GM21576 (cell line): Measurements from ENCODE around the gene ACADVL.
"Not testable (repeated sequence)": the region's sequence is repeated elsewhere in the genome, so short reads cannot be mapped to it uniquely, and the experiment has no call there.

Source experiments
- ATAC-seq: cut with Tn5 transposase; IDR thresholded peaks from one replicate; pipeline ENCODE4 v1.9.1; 2021; ENCODE audit warnings: mild to moderate bottlenecking, moderate library complexity; ENCODE audit not compliant: unreplicated experiment

The ACADVL gene

DNA sequence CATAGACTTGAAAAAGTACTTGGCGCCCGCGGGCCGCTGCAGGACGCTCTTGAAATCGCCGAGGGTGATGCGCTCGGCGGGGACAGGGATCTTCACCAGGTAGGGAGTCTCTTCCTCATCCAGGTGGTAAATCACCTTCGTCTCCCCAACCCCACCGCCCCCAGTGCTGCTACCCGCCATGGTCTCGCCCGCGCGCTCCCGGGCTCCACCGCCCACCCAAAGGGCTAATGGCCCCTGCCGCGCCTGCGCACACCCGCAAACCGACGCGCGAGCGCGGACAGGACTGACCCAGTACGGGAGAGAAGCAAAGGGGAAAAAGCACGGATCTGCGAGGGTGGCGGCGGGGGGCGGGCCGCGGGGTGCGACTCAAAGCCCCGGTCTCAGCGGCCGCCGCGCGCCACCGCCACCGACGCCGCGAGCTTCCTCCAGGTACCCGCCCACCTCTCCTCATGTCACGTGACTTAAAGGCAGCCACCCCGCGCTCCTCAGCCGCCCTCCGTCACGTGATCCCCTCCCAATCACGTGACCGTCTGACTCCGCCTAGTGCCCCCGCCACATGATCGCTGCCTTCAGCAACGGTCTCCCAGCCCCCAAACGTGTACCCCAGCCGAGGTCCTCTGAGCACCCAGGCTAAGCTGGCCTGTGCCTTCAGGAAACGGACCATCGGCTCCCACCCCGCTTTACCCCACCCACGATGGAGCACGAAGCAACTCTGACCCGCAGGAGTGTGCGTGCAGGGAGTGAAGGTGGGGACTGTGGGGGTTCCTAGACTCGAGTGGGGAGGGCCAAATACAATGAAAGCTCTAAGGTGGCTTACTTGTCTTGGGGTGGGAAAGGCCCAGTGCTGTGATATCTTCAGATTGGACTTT, 14.6 kb downstream of the ACADVL start, which contains the start of gene DVL2:
DVL2 (minus strand) TSS at position 435 of the 869 bp plus-strand sequence; CDS start at position 180, 255 bp downstream.
- peak; percentile 39 for ATAC-seq

DNA sequence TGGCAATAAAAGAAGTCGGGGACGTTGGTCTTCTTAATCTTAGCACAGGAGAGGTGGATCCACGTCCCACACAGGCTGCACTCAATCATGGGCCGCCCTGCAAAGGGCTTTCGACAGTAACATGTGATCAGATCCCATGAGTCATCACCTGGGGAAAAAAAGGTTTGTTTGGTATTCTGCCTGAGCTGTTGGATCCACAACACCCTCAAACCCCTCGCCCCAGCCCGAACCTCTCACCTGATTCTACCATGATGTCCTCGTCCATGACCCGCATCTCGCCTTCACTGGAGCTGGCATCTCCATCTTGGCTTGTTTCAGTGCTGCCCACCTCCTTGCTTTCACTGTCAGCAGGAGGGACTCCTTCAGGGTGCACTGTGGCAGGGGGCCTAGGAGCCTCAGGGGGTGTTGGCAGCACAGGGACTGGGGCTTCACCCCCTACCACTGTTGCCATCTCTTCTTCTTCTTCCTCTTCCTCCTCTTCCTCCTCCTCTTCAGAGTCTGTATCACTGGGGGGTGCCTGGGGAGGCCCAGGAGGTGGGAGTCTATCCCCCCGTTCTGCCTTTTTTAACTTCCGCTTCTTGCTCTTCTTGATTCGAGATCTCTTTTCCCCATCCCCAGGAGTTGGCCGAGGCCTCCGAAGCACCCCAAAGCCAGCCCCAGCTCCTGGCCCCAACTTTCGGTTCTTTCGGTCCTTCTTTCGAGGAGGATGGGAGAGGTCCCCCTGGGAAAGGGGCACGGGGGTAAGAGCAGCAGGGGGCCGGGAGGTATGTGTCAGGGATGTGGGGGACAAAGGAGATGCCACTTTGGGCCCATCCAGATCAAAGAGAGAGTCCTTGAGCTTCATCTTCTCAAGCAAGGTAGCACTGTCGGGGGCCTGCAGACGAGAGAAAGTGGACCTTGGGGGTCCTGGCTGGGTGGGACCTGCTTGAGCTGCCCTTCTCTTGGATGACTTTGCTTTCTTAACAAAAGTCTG, 16.2 kb downstream of the ACADVL start:
- ATAC-seq, result no peak

GRCh38 chr17:7236808-7237207, 17.1 kb downstream of the ACADVL start:
- no peak for ATAC-seq

- ATAC-seq, result no peak
Observed at GRCh38 chr17:7237266-7237760, 17.6 kb downstream of the ACADVL start.

DNA sequence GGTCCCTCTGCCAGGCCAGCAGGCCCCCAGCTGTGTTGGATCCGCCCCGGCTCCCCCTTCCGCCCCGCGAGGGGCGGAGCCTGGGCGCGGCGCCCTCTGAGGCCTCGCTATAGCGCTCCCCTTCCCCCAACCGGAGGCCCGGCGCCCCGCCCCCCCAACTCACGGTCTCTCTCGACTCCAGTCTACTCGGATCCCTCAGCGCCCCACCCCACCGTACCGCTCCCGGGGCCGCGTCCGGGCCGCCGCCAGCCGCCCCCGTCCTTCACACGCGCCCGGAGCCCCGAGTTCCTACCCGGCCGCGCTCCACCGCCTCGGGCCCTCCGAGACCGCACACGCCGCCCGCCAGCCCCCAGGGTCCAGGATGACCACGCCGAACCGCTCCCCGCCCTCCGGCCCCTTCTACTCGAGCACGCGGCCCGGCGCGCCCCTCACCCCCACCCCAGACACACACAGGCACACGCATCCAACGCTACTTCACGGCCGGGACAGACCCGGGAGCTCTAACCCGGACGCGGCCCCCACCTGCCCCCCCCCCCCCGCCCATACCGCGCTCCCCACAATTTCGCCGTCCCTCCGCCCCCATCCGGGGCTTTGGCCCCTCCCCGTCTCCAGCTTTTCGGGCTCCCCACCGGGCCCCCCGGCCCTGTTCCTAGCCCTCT, 18.2 kb downstream of the ACADVL start:
- ATAC-seq, result no peak

- ATAC-seq, result no peak
Observed at GRCh38 chr17:7238420-7239090, 18.8 kb downstream of the ACADVL start.

DNA sequence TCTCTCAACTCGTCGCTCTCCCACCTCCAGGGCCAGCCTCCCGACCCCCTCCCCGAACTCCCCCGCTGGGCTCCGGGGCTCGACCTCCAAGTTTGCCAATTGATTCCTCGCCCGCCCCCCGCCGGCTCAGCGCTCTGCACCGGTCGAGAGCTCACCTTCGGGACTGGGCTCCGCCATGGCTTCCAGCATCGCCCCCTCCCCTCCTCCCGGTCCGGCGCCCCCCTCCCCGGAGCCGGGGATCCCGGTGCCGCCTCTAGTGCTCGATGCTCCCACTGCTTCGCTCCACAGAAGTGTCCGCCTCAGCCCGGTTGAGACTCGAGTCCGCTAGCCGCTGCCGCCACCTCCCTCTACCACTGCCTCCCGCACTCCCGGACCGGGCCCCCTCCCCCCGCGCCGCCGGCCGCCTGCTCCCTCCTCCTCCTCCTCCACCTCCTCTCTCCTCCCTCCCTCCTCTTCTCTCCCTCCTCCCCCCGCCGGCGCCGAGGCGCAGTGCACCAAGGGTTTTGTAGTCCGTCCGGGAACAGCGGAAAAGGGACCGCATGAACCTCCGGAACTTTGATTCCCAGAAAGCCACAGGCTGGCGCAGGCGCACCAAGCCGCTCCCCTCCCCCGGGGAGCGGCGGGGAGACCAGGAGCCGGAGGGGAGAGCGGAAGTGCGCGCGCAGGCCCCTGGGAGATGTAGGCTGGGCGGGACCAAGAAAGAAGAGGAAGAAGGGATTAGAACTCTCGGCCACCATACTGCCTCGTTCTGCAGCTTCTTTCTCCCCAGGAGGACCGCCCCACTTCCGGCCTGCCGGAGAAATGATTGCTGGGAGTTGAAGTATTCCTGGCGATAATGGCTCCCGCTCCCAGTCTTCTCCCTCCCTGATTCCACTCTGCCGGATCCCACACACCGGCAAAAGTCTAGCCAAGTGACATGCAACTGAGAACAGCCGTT, 19.6 kb downstream of the ACADVL start, which contains the start of gene PHF23:
PHF23 (minus strand) TSS at position 367 of the 937 bp plus-strand sequence; CDS start at position 189, 178 bp downstream.
- peak; percentile 47 for ATAC-seq

GRCh38 chr17:7240375-7240774, 20.6 kb downstream of the ACADVL start:
- ATAC-seq, result no peak

GRCh38 chr17:7241090-7241733, 21.5 kb downstream of the ACADVL start:
- ATAC-seq, result no peak

DNA sequence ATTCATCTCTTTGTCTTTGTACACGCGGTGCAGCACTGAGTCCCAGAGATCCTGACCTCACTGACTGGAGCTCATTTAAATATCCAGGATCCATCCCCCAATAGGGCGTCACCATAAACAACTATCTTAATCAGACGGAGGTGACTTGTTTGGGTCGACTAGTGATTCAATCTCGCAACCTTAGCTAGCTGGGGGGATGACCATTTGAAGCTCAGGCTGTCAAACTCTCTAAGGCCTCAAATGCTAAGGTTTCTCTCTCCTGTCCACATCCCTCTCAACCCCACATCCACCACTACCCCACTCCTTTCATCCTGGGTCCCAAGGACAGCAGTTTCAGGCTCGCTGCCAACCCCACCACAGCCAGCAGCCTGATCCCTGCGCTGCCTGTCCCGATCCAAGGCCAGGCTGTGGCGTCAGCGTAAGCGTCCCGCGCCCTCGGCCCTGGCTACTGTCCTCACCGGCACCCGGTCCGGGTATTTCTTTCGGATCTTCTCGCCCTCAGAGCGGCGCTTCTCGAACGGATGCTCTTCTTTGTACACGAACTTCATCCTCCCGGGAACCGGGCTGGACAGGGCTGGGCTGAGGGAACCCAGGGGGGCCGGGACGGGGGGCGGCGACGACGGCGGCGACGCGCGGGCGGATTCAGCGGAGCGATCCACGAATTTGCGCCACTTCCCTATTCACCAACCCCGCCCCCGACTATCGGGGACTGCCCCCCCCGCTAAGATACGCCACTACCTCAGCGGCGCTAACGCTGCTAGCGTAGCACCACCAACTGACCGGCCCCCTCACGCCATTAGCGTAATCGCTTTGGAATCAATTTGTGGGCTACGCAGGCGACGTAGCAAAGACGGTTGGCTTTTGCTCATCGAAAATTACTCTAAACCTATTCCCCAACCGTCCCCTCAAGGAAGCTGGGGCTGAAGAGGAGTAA, 22.3 kb downstream of the ACADVL start, which contains the start of gene GABARAP:
GABARAP (minus strand) TSS at position 667 of the 934 bp plus-strand sequence; CDS start at position 548, 119 bp downstream.
- ATAC-seq, result no peak

GRCh38 chr17:7242717-7243452, 23.1 kb downstream of the ACADVL start:
- ATAC-seq, result peak; percentile 37

- no peak for ATAC-seq
Observed at GRCh38 chr17:7243453-7243729, 23.7 kb downstream of the ACADVL start.

GRCh38 chr17:7243838-7244237, 24.1 kb downstream of the ACADVL start:
- not testable (repeated sequence) for ATAC-seq

- ATAC-seq, result no peak
Observed at GRCh38 chr17:7246779-7247178, 27.0 kb downstream of the ACADVL start.

- ATAC-seq, result no peak
Observed at GRCh38 chr17:7248796-7249195, 29.1 kb downstream of the ACADVL start.

DNA sequence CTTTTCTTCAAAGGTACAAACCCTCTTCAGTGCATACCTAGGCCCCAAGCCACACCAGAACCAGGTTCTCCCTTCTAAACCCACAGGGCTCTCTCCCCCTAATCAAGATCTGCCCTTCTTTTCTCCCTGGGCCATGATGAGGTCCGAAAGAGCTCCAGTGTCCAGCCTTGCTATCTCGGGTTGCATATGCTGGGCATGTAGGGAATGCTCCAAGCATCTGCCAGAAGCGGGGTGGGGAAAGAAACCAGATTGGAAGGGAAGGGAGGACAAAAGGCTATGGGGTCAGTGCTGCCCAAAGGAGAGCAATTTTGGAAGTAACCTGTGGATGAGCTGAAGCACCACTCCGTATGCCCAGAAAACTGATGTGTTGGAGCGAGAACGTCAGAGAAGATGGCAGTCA, 29.5 kb downstream of the ACADVL start:
- no peak for ATAC-seq

- no peak for ATAC-seq
Observed at GRCh38 chr17:7249830-7250229, 30.1 kb downstream of the ACADVL start.
